Heart right ventricle (tissue), 16 donors: ENCODE measurements around the gene AURKB. TPM values are rescaled to one million over a fixed set of nuclear protein-coding genes. Genes with fewer than 3 reads are reported as not detected.

Experiments
- ATAC-seq, 8 donors: fragments of 200-7000 bp; cut with Tn5 transposase; one replicate each; pipeline ENCODE4 v1.9.1; 2020; ENCODE audit warnings: mild to moderate bottlenecking in 8 of 8, moderate library complexity in 8 of 8, moderate number of reproducible peaks in 1 of 8
- DNase-seq, 2 donors: peaks; one replicate each; pipeline ENCODE4 v3.0.0-alpha.2; 2020
- H3K27ac ChIP-seq, 10 donors: fragments of 200-600 bp; sonication (generic) in 2 of 10; one replicate each; pipeline versions ENCODE4 v1.5.0 to v1.8.0; 2020 to 2022; ENCODE audit warnings: mild to moderate bottlenecking in 3 of 10
- H3K27me3 ChIP-seq, 7 donors: fragments of 200-600 bp; one replicate each; pipeline ENCODE4 v1.8.0; 2021 to 2022; ENCODE audit warnings: mild to moderate bottlenecking in 2 of 7
- H3K36me3 ChIP-seq, 9 donors: fragments of 200-600 bp; sonication (generic) in 1 of 9; one replicate each; pipeline versions ENCODE4 v1.5.0 to v1.8.0; 2020 to 2022; ENCODE audit warnings: mild to moderate bottlenecking in 2 of 9
- H3K4me1 ChIP-seq, 9 donors: fragments of 200-600 bp; sonication (generic) in 1 of 9; one replicate each; pipeline versions ENCODE4 v1.5.0 to v1.8.0; 2020 to 2022; ENCODE audit warnings: mild to moderate bottlenecking in 4 of 9
- H3K4me3 ChIP-seq, 10 donors: fragments of 200-600 bp; sonication (generic) in 2 of 10; one replicate each; pipeline versions ENCODE4 v1.5.0 to v1.8.0; 2020 to 2022; ENCODE audit warnings: mild to moderate bottlenecking in 7 of 10, moderate library complexity in 2 of 10
- H3K9me3 ChIP-seq, 11 donors: fragments of 200-600 bp in 10 of 11; sonication (generic) in 2 of 11; one replicate each; pipeline versions ENCODE4 v1.5.0 to v1.8.0; 2013 to 2022; ENCODE audit warnings: mild to moderate bottlenecking in 2 of 11, control low read depth in 1 of 11, moderate library complexity in 1 of 11
- CTCF ChIP-seq, 9 donors: fragments of 200-600 bp; sonication (generic) in 2 of 9; IDR thresholded peaks; one replicate each; pipeline versions ENCODE4 v1.5.0 to v1.8.0; 2021 to 2022; ENCODE audit warnings: antibody characterized with exemption in 9 of 9, mild to moderate bottlenecking in 5 of 9, moderate library complexity in 1 of 9
- WGBS, 2 donors: extraction: QIAGEN DNeasy Blood & Tissue Kit; methylation state at CpG; one replicate each; pipeline ENCODE4 v1.1.7; 2013; ENCODE audit warnings: inconsistent platforms in 1 of 2; 5-methylcytosine and 5-hydroxymethylcytosine counted together
- intact Hi-C, 10 donors: fragments of 100-400 bp; cut with DNase I; formaldehyde crosslinking; loops; one replicate each; pipeline versions ENCODE4 v1.11.1 to v1.14.2; 2022
- polyA plus RNA-seq, 2 donors: library from polyadenylated mRNA; stranded (reverse); fragments of 200-250 nt; gene quantifications; one replicate each; pipeline ENCODE4 v1.2.3, GENCODE V29; 2013
- total RNA-seq, 10 donors: library from RNA; stranded (reverse); fragmentation: NEBNext Ultra II Directional in 3 of 10; extraction: Animal tissue kit (Norgen Biotek cat#: 25700) in 3 of 10; gene quantifications; one replicate each; pipeline versions ENCODE4 v1.2.1 to v1.2.4, GENCODE V29; 2021 to 2023
- donor health status: Arrhythmogenic right ventricular cardiomyopathy.
- donor health status: ischemic (EF 13 %, LVEDD 7.1; RV severe dilation, severe dysfunction).
- donor health status: healthy with polysubstance abuse.
- donor health status: DM: no; HTN: yes; CAD: no.
- donor health status: DM: no; HTN: no; CAD: no.
- donor health status: ischemic (EF 25% LVEDD 6.9; RV normal size, moderate dysfunction).
- donor health status: ischemic (EF 25% LVEDD 5.7; RV mildly dilated, moderate dysfunction).
- donor health status: healthy.
- donor health status: DM: yes; HTN: yes; CAD: no.
- donor health status: Ischemic cardiomyopathy.
- donor health status: ischemic (EF 35%, LVEDD 5.7; RV mildly dilated, moderate dysfunction).
- donor health status: nonischemic (EF 11% LVEDD 7.7; RV severe dilation, severe dysfunction).
- donor health status: DM: yes; HTN: yes; CAD: no.
- donor health status: PGD.
- donor health status: ischemic (EF 29% LVEDD 5.4; RV normal size, mild dysfunction).
- donor health status: nonischemic (EF 23%, LVEDD 6.1; RV moderate dilation, normal function).

The AURKB gene
- total and polyA plus RNA-seq, 12 donors: 0.38 to 6.4 (median 1.0) TPM; not detected in 5

GRCh38 chr17:8234361-8235270 lies 24.2 kb upstream of the AURKB start:
- Histone ChIP-seq H3K4me1 (peaks cover 0 to 9% (median 0%) of the 10 kb centered on the region in 9 donors), H3K36me3 (peaks cover 8 to 100% (median 75%) of the 10 kb centered on the region in 9 donors), H3K27ac (peak overlapping the region in 3 of 10 donors; percentile 26 to 71 (median 39)), H3K27me3 (no peaks in the 10 kb centered on the region), H3K9me3 (no peaks in the 10 kb centered on the region), H3K4me3 (no peak overlapping the region)
- WGBS, 2 donors: 81 to 84% methylated on average over 21 of the region's 21 CpGs
- DNase-seq (no peak), ATAC-seq (peak in 7 of 8 donors; percentile 52 to 77 (median 67))
- intact Hi-C loops: loop anchor here in 1 of 10 donors (10.0 kb wide), 1 partner anchor 50 kb away; the partner anchor contains the start of gene RANGRF
- no peak for TF ChIP-seq CTCF (IDR thresholded peaks at IDR 0.05)

GRCh38 chr17:8231701-8232100 lies 21.3 kb upstream of the AURKB start:
- DNase-seq: no peak
- 92 to 96% methylated on average over 10 of the region's 10 CpGs for WGBS, 2 donors
- H3K4me1 ChIP-seq: peaks cover 0 to 20% (median 8%) of the 10 kb centered on the region in 9 donors

GRCh38 chr17:8227238-8227581 lies 16.8 kb upstream of the AURKB start:
- 86 to 88% methylated on average over 4 of the region's 4 CpGs for WGBS, 2 donors
- intact Hi-C loops: loop anchor here in 3 of 10 donors (2.0 to 10.0 kb wide), 4 partner anchors 20 to 148 kb away; partner anchors contain the start of genes HES7 (in 1 of the 3), KRABD2 (in 1 of the 3) and SLC25A35 (in 1 of the 3)
- no peaks in the 10 kb centered on the region for H3K9me3 ChIP-seq
- H3K27ac ChIP-seq: peak overlapping the region in 8 of 10 donors; percentile 57 to 74 (median 62)
- DNase-seq (no peak), ATAC-seq (no peak)
- TF ChIP-seq CTCF (IDR thresholded peaks at IDR 0.05): no peak
- H3K4me1 ChIP-seq: peaks cover 7 to 48% (median 18%) of the 10 kb centered on the region in 9 donors
- H3K4me3 ChIP-seq: peak overlapping the region in 6 of 10 donors; percentile 28 to 49 (median 40)
- peaks cover 8 to 52% (median 45%) of the 10 kb centered on the region in 9 donors for H3K36me3 ChIP-seq
- H3K27me3 ChIP-seq: no peaks in the 10 kb centered on the region

More at GRCh38 chr17:8231701-8232100, 21.3 kb upstream of the AURKB start:
- no peak for TF ChIP-seq CTCF (IDR thresholded peaks at IDR 0.05)
- Histone ChIP-seq H3K27ac (no peak overlapping the region), H3K36me3 (peaks cover 8 to 97% (median 76%) of the 10 kb centered on the region in 9 donors), H3K9me3 (no peaks in the 10 kb centered on the region), H3K27me3 (no peaks in the 10 kb centered on the region), H3K4me3 (no peak overlapping the region)
- ATAC-seq: no peak
- intact Hi-C loops: loop anchor here in 1 of 10 donors (10.0 kb wide), 1 partner anchor 53 kb away; the partner anchor contains the start of gene RANGRF

- intact Hi-C loops: loop anchor here in 3 of 10 donors (2.0 to 10.0 kb wide), 4 partner anchors 20 to 148 kb away; partner anchors contain the start of genes HES7 (in 1 of the 3), KRABD2 (in 1 of the 3) and SLC25A35 (in 1 of the 3)
- peak overlapping the region in 8 of 10 donors; percentile 11 to 49 (median 36) for H3K4me3 ChIP-seq
These were observed 16.3 kb upstream of the AURKB start for GRCh38 chr17:8226536-8227237.

More at GRCh38 chr17:8226536-8227237, 16.3 kb upstream of the AURKB start:
- H3K36me3 ChIP-seq: peaks cover 4 to 46% (median 40%) of the 10 kb centered on the region in 9 donors
- peak in 4 of 8 donors; percentile 0 to 5 (median 4) for ATAC-seq
- TF ChIP-seq CTCF (IDR thresholded peaks at IDR 0.05): no peak
- peak; percentile 48 to 81 for DNase-seq
- no peaks in the 10 kb centered on the region for H3K9me3 ChIP-seq
- WGBS, 2 donors: 6 to 8% methylated on average over 32 of the region's 32 CpGs
- H3K27me3 ChIP-seq: no peaks in the 10 kb centered on the region
- peaks cover 7 to 53% (median 18%) of the 10 kb centered on the region in 9 donors for H3K4me1 ChIP-seq
- H3K27ac ChIP-seq: peak overlapping the region in 9 of 10 donors; percentile 56 to 74 (median 62)
